ENCODE results near the gene NKX3-2.

Gene NKX3-2

DNA sequence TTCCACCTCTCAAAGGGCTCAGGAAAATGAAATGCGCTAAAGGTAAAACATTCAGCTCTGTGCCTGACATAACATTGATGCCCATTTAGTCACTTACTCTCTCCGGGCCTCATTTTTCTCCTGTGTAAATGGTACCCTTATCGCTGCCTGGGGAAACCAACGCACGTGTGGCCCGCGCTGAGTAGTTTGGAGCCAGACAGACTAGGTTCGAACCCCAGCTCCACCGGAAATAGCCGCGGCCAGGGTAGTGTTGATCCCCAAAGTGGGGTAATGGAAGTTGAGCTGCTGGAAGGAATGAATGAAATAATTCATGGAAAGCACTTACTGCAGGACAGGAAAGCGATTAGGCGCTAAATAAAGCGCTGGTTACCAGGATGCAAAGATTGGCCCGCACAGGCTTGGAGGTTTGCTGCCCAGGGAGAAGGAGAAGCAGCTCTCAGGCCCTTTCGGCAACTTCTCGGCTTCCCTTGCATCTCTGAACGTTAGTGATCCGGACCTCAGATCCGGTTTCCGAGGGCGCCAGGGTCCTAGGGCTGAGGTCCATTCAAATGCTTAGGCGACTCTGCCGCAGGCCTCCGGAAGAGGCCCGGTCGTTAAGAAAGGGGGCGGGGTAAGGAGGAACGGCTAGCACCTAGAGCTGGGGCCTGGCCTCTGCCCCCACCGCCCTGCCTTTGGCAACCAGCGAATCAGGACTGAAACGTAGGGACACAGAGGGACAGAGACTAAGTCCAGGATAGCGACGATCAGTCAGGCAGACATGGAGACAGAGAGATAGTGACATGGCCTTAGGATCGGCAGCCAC, 13.3 kb downstream of the NKX3-2 start:
- DNase-seq, result no peak

DNA sequence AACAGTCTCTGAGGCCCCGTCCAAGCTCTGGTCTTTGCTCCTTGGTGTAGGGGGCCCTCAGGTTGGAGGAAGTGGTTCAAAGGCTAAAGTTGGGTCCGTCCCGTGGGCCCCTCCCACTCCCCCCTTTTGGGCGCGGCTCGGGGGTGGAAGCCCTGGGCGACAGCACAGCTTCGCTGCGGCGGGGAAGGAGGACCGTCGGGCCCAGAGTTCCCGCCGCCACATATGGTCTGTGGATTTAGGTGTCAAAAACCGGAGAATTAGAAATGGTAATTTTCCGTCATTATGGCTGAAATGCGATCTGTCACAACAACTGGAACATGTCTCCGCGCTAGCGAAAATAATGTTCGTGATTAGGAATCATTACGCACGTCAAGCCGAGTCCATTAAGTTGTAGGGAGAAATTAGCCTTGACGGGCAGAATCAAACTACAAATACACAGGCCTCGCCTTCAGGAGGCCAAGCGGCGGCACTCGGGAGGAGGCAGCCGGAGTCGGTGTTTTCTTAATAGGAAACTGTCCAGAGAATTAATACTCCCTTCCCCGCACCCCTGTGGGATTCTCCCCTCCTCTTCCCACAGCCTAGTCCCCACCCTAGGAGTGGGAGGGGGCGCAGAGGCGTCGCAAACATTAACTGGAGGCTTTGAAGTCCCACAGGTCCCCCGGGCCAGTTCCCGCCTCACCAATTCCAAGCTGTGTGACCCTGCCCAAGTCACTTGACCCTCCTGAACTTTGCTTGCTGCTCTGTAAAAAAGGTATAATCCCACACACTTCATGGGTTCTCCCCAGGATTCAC, 15.0 kb downstream of the NKX3-2 start:
- DNase-seq, result no peak

DNA sequence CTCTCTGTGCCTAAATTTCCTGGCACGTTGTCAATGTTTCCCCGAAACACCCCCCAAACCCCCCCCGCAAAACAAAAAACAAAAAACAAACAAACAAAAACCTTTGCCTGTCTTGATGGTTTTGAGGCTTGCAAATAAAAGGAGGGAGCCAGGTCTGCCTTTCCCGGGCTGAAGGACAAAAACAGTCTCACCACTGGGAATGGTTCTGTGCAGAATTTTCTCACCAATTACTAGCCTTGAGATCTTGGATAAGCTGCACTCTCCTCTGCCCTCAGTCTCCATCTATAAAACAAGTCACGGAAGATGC, 15.5 kb downstream of the NKX3-2 start:
- DNase-seq, result no peak

DNA sequence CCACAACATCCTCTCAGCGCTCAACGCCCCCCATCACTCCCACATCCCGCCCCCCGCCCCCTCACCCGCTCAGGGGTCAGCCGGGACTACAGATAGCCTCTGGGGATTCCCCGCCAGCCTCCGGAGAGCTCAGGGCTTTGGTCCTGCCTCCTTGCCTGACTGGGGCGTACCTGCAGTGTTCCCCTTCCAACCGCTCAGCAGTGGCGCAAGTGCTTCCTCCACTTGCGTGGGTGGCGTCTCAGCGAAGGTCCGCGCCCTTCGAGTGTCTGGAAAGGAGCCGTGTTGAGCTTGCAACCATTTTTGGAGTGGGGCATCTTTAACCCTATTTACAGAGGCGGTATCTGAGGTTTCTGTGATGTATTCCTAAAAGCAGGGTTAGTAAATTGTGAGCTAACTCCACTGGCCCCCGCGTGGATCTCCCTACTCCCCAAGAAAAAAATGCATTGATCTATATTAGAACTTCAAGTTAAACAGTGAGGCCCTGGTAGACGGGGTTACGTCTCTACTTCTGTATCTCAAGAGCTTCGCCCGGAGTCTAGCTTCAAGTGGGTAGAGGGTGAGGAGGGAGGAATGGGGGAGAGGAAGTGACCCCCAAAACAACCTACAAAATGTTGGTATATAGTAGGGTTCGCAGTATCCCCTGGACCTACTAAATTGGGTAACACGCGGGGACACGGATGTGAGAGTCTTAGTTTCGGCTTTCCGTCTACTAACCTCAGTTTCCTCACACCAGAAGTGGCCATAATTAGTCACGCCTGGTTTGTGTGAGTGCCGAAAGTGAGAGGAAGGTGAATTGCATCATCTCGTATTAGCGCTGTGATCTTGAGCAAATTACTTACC, 16.1 kb downstream of the NKX3-2 start:
- no peak for DNase-seq

GRCh38 chr4:13527192-13527980, 16.9 kb downstream of the NKX3-2 start:
- no peak for DNase-seq

DNA sequence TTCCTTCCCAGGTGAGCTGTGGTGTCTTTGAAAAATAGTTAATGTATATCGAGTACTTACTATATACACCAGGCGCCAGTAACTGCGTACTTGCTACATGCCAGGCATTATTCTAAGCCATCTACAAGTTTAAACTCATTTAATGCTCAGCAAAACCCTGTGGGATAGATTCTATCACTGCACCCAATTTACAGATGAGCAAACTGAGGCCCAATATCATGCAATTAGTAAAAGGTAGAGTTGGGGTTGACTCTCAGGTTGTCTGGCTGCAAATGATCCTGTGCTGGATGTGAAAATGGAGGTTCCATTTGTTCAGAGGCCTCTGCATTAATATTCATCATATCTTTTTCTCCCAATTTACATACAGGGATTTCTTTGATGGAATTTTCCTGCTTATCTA, 17.6 kb downstream of the NKX3-2 start:
- no peak for DNase-seq

DNA sequence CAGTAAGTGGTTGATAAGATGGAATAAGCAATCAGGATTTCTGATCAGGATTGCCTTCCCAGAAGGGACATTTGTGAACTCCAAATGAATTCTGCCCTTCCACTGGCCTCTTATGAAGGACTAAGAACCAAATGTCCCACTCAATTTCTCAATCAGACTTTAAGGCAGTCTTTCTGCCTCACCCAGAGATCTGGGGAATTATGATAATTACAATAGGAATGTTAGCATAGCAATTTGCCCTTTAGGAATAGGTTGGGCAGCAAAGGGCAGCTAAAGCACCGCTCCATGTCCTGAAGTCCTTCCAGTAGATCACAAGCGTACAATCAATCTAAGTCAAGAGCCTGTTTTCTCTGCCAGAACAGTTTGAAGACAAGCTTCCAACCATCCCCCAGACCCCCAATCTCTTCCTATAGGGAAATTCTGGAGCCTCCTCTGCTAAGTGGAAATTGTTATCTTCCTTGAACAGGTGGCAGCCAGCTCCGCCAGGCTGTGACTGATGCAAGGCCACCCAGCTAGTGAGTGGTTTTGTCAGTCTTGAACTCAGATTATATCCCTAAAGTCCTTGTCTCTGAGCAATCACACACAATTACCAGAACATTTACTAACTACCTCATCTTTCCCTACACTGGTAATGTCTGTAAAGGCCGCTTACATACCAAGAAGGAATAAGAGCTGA, 18.6 kb downstream of the NKX3-2 start:
- no peak for DNase-seq

- no peak for DNase-seq
Observed at GRCh38 chr4:13524504-13525243, 19.6 kb downstream of the NKX3-2 start.

GRCh38 chr4:13523591-13524503, 20.5 kb downstream of the NKX3-2 start:
- no peak for DNase-seq

DNA sequence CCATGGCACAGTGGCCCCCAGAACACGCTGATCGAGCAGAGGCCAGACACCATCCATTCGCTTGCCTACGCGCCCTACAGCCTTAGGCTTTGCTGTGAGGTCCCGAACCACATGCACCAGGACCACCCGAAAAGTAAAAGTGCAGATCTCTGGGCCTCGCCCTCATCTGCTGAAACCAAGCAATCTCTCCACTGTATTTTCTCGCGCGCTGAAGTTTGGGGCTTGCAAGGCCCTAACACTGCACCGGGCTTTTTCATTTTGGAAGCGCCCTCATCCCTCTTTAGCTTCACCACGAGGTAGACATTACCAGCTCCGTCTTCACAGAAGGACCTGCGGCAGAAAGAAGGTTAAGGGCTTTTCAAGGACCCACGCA, 21.2 kb downstream of the NKX3-2 start:
- no peak for DNase-seq

DNA sequence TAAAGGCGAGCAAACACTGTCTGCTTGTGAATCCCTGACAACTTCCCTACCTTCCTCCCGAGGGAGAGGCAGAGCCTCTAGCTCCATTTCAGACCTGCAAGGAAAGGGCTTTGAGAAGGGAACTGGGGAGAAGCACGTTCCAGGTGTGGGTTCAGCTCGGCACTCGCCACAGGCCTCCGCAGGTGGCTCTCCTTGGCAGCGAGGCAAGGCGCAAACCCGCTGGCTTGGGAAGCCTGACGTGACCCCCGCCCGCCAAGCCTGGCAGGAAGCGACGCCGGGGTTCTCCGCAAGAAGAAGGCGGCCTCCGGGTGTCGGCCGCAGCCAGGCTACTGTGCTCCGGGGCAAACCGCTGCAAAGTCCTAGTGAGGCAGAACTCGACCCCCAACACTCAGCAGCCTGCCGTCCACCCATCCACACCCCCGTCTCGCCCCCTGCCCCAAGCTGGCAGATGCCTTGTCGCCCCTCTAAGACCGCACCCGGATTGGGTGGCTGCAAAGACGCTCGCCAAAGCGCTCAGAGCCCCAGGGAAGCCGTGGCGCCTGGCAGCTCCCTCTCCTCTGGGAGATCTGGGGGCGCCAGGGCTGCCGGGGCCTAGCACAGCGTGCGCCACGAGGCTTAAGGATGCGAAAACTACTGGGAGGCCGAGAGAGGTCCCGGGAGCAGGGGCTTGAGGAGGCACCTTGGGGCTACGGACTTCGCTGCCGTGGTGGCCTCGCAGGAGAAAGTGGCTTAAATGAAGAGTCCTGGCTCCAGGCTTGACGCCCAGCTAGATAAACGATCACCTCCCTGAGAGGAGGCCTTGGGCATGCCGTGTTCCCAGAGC, 21.8 kb downstream of the NKX3-2 start:
- no peak for DNase-seq

DNA sequence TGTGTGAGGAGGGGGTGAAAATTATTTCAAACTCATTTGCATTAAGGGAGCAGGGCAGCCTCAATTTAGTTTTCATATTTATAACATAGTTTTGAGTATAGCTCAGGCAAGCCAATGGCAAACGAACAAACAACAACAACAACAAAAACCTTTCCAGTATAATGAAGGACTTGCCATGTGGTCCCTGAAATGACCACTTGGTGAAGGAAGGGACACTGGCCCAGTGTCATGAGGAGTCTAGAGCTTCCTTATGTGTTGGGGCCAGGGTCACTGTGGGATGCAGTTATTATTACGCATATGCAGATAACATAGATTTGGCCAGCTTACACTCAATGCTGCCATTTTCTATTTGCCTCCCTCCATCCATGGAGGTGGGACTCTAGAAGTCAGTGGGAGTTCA, 23.3 kb downstream of the NKX3-2 start:
- DNase-seq, result no peak

GRCh38 chr4:13516315-13516860, 27.9 kb downstream of the NKX3-2 start:
- no peak for DNase-seq

GRCh38 chr4:13515268-13515667, 29.0 kb downstream of the NKX3-2 start:
- no peak for DNase-seq

DNA sequence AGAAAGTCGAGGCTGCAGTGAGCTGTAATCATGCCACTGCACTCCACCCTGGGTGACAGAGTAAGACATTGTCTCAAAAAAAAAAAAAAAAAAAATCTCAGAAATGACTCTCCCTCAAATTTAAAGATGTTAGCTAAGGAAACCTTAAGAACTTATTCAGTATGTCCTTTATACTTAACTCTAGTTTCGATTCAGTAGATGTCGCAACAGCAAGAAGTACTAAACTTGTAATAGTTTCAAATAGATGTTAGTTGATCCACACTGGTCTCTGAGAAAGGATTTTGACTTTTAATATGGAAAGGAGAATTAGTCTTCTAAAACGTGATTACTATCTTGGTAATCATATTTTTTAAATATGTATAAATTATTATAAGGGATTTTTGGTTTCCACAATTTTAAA, 29.6 kb downstream of the NKX3-2 start:
- DNase-seq, result no peak

DNA sequence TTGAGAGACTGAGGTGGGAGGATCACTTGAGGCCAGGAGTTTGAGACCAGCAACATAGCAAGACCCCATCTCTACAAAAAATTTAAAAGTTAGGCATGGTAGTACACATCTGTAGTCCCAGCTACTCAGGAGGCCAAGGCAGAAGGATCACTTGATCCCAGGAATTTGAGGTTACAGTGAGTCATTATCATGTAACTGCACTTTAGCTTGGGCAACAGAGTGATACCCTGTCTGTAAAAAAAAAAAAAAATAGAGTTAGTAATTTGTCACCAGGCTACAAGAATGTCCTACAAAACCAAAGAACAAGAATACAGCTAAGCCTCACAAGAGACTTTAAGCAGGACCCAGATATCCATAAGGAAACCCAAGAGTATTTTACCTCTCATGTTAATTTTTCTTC, 33.2 kb downstream of the NKX3-2 start:
- no peak for DNase-seq

DNA sequence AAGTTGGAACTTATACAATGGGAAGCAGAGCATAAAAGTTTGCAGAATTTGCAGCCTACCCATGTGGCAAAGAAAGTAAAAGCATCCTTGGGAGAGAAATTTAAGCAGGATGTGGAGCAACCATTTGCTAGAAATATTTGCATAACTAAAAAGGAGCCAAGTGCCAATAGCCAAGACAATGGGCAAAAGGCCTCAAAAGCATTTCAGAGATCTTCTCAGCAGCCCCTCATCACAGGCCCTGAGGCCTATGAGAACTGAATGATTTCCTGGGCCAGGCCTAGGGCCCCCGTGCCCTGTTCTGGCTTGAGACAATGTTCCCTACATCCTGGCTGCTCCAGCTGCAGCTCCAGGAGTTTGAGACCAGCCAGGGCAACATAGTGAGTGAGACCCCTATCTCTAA, 34.9 kb downstream of the NKX3-2 start:
- no peak for DNase-seq

DNA sequence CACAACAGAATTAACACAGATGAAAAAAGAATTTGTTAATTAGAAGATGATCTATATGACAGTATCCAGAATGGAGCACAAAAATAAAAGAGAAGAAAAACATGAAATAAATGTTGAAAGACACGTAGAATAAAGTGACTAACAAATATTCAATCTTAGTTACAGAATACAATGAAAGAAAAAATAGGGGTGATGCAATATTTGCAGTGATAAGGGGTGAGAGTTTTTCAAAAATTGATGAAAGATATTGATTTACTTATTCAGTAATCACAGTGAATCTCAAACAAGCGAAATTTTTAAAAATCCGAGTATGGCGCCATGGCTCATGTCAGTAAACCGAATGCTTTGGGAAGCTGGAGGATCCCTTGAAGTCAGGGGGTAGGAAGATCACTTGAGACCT, 39.9 kb downstream of the NKX3-2 start:
- DNase-seq, result no peak

- DNase-seq, result no peak
Observed at GRCh38 chr4:13498469-13498868, 45.8 kb downstream of the NKX3-2 start.

Data from central memory CD4-positive, alpha-beta T cell (primary cell).